GM10248 (cell line): Measurements from ENCODE around the gene METRN.

Experiments
- CTCF ChIA-PET: fragments of 300-600 bp; sonication (Branson Sonifier 250); formaldehyde crosslinking; extraction: SDS; loops from one replicate; lab custom pipeline; 2021; ENCODE audit warnings: antibody characterized with exemption; lab: Yijun Ruan, JAX
- POLR2A ChIA-PET: fragments of 350-650 bp; sonication (Branson Sonifier 250); formaldehyde crosslinking; extraction: SDS; loops from one replicate; lab custom pipeline; 2020; ENCODE audit warnings: antibody characterized with exemption; lab: Yijun Ruan, JAX
- DNase-seq: peaks from one replicate; pipeline ENCODE4 v3.0.0; 2012; ENCODE audit errors: extremely low spot score
- TF ChIP-seq, protein P1 (sequence below): IDR thresholded peaks from 2 replicates; pipeline ENCODE4 v1.5.1; 2012; ENCODE audit warnings: mild to moderate bottlenecking, low read depth; ENCODE audit errors: extremely low read depth, missing control alignments, control extremely low read depth

The METRN gene

DNA sequence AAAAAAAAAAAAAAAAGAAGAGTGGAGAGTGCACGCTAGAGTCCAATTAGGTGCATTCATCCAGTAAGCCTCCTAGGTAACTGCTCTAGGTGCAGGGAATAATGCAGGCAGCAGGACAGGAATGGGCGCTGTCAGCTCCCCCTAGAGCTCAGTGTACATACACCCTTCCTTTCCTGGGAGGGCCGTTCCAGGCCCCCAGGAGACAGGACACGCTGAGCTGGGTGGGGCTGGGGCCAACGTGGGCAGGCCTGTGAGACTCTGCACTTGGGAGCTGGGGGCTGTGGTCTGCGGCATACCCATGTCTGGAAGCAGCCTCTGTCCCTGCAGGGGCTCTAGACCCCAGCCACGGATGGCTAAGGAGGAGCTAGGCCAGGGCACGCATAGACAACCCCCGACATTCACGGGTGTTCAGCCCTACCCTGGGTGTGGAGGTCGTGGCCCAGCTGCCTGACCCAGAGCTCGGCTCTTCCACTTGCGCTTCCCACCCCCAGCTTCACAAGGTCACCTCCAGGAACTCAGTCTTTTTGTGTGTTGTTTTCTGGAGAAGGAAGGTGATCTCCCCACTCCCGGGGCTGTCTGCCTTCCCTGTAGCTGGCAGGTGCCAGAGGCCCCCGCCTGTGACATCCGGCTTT is 5.0 kb downstream of the METRN start:
- POLR2A ChIA-PET, result no interaction called here

DNA sequence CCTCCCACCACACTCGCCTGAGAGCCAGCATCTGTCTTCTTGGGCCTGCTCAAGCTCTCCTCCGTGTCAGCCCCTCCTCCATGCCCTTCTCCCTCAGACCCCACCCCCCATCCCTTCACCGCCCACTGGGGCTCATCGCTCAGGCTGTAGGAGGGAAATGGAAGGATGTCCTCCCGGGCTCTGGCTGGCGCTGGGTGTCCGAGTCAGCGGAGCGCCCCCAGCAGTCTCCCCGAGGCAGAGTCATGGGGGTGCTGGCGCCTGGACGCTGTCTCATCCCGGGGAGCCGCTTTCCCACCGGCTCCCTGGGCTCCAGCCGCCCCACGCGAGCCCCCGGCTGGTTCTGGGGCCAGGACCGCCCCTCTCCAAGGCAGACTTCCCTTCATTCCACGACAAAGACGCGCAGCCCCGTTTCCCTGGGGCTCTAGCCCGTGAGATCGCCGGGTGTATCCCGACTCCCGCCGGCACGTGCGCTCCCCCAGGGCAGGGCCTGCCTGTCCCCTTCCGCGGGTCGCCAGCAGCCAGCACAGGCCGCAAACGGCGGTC is 5.6 kb downstream of the METRN start:
- POLR2A ChIA-PET, result interaction anchor here (0.6 kb wide), 1 partner anchor 150 kb away, joined by 3 read pairs; no protein-coding TSS in a partner anchor

More for the DNA sequence above, 5.0 kb downstream of the METRN start:
- TF ChIP-seq, protein P1, sequence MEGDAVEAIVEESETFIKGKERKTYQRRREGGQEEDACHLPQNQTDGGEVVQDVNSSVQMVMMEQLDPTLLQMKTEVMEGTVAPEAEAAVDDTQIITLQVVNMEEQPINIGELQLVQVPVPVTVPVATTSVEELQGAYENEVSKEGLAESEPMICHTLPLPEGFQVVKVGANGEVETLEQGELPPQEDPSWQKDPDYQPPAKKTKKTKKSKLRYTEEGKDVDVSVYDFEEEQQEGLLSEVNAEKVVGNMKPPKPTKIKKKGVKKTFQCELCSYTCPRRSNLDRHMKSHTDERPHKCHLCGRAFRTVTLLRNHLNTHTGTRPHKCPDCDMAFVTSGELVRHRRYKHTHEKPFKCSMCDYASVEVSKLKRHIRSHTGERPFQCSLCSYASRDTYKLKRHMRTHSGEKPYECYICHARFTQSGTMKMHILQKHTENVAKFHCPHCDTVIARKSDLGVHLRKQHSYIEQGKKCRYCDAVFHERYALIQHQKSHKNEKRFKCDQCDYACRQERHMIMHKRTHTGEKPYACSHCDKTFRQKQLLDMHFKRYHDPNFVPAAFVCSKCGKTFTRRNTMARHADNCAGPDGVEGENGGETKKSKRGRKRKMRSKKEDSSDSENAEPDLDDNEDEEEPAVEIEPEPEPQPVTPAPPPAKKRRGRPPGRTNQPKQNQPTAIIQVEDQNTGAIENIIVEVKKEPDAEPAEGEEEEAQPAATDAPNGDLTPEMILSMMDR, result peak; percentile 28
- DNase-seq, result no peak
- CTCF ChIA-PET, result interaction anchor here (0.8 to 8.0 kb wide), 14 partner anchors 8 to 384 kb away, joined by 3 to 59 read pairs (median 5); partner anchors contain the start of genes CIAO3 and MSLN

DNA sequence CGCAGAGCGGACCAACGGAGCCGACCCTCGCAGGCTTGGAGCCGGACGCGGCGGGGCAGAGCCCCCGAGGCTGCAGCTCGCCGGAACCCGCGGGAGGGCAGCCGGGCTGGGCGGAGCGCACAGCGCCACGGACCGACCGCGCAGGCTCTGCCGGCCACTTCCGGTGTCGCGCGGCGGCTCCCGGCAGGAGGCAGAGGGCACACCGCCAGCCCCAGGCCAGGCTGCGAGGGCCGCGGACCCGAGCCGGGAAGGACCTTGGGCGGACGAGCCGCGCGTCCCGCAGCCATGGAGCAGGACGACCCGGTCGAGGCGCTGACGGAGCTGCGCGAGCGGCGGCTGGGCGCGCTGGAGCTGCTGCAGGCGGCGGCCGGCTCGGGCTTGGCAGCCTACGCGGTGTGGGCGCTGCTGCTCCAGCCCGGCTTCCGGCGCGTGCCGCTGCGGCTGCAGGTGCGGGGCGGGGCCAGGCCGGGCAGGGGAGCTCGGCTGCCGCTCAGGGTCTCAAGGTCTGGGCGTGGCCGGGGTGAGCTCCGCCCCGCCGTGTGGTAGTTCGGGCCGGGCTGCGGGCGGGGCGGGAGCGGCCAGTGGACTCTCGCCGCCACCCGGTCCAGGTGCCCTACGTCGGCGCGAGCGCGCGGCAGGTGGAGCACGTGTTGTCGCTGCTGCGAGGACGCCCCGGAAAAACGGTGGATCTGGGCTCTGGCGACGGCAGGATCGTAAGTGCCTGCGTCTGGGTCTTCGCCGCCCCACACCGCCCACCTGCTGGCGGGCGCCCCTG is 6.3 kb downstream of the METRN start, which contains the start of gene ANTKMT:
ANTKMT (plus strand) TSS at position 157 of the 775 bp plus-strand sequence; CDS start at position 286, 129 bp downstream.
- TF ChIP-seq, protein P1, result no peak
- DNase-seq, result peak; percentile 91
- CTCF ChIA-PET, result interaction anchor here (1.1 to 8.0 kb wide), 10 partner anchors 9 to 63 kb away, joined by 3 to 59 read pairs (median 8); partner anchors contain the start of genes CIAO3 and MSLN

More for the DNA sequence above, 5.6 kb downstream of the METRN start:
- CTCF ChIA-PET, result interaction anchor here (0.8 to 8.0 kb wide), 17 partner anchors 8 to 383 kb away, joined by 3 to 59 read pairs (median 5); partner anchors contain the start of genes CIAO3 and MSLN
- TF ChIP-seq, protein P1, result peak; percentile 32
- peak; percentile 74 for DNase-seq

DNA sequence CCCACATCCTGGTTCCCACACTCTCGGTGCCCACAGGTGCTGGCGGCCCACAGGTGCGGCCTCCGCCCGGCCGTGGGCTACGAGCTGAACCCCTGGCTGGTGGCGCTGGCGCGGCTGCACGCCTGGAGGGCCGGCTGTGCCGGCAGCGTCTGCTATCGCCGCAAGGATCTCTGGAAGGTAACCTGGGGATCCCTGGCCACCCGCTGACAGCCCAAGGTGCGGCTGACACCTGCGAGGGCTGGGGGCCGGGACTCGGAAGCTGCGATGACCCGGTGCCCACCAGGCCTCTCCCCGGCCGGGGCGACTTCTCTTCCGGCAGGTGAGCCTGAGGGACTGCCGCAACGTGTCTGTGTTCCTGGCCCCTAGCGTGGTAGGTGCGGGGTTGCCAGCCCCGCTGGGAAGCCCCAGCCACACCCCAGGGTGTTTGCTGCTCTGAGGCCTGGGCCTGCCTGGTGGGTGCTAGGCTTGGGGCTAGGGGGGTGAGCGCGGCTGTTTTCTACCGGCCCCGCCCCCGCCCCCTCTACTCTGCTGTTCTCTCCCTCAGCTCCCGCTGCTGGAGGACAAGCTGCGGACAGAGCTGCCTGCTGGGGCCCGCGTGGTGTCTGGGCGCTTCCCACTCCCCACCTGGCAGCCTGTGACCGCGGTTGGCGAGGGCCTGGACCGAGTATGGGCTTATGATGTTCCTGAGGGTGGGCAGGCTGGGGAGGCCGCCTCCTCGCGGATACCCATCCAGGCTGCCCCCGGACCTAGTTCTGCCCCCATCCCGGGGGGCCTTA is 7.0 kb downstream of the METRN start:
- TF ChIP-seq, protein P1, result no peak
- no peak for DNase-seq
- ChIA-PET POLR2A (no interaction called here), CTCF (interaction anchor here (1.0 to 8.0 kb wide), 8 partner anchors 8 to 63 kb away, joined by 3 to 59 read pairs (median 8); no protein-coding TSS in a partner anchor)

More for the DNA sequence above, 6.3 kb downstream of the METRN start, which contains the start of gene ANTKMT:
- POLR2A ChIA-PET, result interaction anchor here (0.5 to 0.6 kb wide), 2 partner anchors 70 to 151 kb away, joined by 3 to 7 read pairs; no protein-coding TSS in a partner anchor

DNA sequence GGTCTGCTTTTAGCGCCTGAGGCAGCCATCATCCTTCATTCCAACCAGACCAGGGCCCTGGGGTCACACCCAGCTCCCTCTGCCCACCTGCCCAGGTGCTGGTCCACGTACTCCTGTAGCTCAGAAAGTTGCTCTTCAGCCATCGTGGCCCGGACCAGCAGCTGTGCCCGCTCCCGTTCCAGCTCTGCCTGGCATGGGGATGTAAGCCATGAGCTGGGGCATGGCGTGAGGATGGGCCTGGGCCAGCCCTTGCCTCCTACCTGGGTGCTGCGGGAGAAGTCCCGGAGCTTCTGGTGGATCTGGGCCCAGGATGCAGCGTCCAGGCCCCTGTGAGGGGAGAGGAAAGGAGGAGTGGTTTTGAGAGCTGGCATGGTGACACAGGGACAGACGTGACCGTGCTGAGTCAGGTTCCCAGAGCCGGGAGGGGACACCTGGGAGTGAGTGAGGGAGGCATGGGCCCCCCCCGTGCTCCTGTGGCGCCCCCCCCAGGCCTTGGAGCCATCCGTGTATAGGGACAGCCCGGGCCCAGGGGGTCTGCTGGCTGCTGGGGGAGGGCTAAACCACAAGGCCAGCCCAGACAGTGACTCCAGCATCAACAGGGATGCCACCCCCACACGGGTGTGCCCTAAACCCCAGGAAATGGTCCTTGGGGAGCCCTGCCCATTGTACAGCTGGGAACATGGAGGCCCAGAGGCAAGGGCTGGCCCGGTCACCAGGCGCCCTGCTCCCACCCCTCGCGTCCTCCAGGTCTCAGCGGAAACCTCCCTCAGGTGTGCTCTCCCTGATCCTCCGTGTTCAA is 8.1 kb downstream of the METRN start:
- POLR2A ChIA-PET, result no interaction called here
- TF ChIP-seq, protein P1, result no peak
- CTCF ChIA-PET, result interaction anchor here (1.0 to 8.0 kb wide), 6 partner anchors 9 to 62 kb away, joined by 3 to 59 read pairs (median 6); partner anchors contain the start of gene CIAO3
- no peak for DNase-seq
